22Rv1 (cell line): ENCODE results near the gene MAP3K3.

ENCODE experiments used
- ZFX ChIP-seq: fragments of 450-650 bp; IDR thresholded peaks from 2 replicates; pipeline ENCODE4 v1.6.1; 2017; ENCODE audit warnings: antibody characterized with exemption, borderline replicate concordance
- TF ChIP-seq, protein P1 (sequence below): fragments of 450-650 bp; IDR thresholded peaks from 2 replicates; pipeline ENCODE4 v1.5.1; 2017; ENCODE audit warnings: mild to moderate bottlenecking

DNA sequence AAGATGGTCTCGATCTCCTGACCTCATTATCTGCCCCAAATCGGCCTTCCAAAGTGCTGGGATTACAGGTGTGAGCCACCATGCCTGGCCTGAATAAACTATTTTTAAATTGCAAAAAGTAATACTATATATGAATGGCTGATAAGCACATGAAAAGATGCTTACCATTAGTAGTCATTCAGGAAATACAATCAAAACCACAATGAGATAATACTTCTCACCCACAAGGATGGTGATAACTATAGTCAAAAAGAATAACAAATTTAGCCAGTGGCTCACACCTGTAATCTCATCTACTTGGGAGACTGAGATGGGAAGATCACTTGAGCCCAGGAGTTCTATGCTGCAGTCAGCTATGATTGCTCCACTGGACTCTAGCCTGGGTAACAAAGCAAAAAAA is 23.9 kb upstream of the MAP3K3 start:
- TF ChIP-seq, protein P1, sequence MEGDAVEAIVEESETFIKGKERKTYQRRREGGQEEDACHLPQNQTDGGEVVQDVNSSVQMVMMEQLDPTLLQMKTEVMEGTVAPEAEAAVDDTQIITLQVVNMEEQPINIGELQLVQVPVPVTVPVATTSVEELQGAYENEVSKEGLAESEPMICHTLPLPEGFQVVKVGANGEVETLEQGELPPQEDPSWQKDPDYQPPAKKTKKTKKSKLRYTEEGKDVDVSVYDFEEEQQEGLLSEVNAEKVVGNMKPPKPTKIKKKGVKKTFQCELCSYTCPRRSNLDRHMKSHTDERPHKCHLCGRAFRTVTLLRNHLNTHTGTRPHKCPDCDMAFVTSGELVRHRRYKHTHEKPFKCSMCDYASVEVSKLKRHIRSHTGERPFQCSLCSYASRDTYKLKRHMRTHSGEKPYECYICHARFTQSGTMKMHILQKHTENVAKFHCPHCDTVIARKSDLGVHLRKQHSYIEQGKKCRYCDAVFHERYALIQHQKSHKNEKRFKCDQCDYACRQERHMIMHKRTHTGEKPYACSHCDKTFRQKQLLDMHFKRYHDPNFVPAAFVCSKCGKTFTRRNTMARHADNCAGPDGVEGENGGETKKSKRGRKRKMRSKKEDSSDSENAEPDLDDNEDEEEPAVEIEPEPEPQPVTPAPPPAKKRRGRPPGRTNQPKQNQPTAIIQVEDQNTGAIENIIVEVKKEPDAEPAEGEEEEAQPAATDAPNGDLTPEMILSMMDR = no peak
- TF ChIP-seq ZFX = no peak
